K562 (cell line): ENCODE measurements around the gene AMOT. TPM values are rescaled to one million over a fixed set of nuclear protein-coding genes. Genes with fewer than 3 reads are reported as not detected.

Experiments
- ATAC-seq: fragments of 200-7000 bp; cut with Tn5 transposase; 3 replicates; pipeline ENCODE4 v1.9.1; 2020; ENCODE audit warnings: moderate library complexity
- BruUV-seq: library from RNA; stranded (reverse); fragments of 400-500 nt; replicated peaks from 2 replicates; lab custom pipeline; 2021; lab: Mats Ljungman, UMichigan
- CTCF ChIA-PET: fragments of 300-600 bp; formaldehyde crosslinking; extraction: SDS; loops from one replicate; lab custom pipeline; 2021; ENCODE audit warnings: low intra/inter-chr PET ratio; lab: Yijun Ruan, JAX
- POLR2A ChIA-PET: fragments of 300-600, 350-650 bp; sonication (Branson Sonifier 250); formaldehyde crosslinking; extraction: SDS; loops from one replicate; lab custom pipeline; 2021; ENCODE audit warnings: antibody characterized with exemption, inconsistent platforms; lab: Yijun Ruan, JAX
- DNase-seq, 4 experiments: peaks; one replicate each; pipeline versions ENCODE4 v3.0.0 to v3.0.0-alpha.2; 2011 to 2018; ENCODE audit warnings: low spot score in 3 of 4, mixed read lengths in 3 of 4; ENCODE audit errors: extremely low read depth in 1 of 4
- FAIRE-seq: peaks from 2 replicates; lab custom pipeline; 2011; peaks lifted over from hg19 to GRCh38; lab: Jason Lieb, UNC
- H2AFZ ChIP-seq: 2 replicates; pipeline ENCODE4 v1.6.0; 2011; ENCODE audit warnings: low read depth, low read length, control low read depth, inconsistent platforms
- H3K27ac ChIP-seq: fragments of 200-600 bp; 3 replicates; pipeline ENCODE4 v1.8.0; 2011; ENCODE audit warnings: low read depth, mild to moderate bottlenecking, control low read depth, inconsistent platforms, low read length, moderate library complexity, mixed read lengths; ENCODE audit errors: extremely low read depth
- H3K27me3 ChIP-seq, 2 experiments: fragments of 300-600 bp in 1 of 2; 2 replicates in 1 of 2; 3 replicates in 1 of 2; pipeline versions ENCODE4 v1.6.0 to v1.8.0; 2011; ENCODE audit warnings: inconsistent platforms in 2 of 2, low read length in 2 of 2, mild to moderate bottlenecking in 1 of 2, mixed read lengths in 1 of 2, moderate library complexity in 1 of 2; ENCODE audit not compliant: control insufficient read depth in 2 of 2, insufficient read depth in 2 of 2
- H3K36me3 ChIP-seq: fragments of 300-600 bp; 3 replicates; pipeline ENCODE4 v1.8.0; 2011; ENCODE audit warnings: mild to moderate bottlenecking, low read length, inconsistent platforms; ENCODE audit not compliant: control insufficient read depth, insufficient read depth
- H3K4me1 ChIP-seq, 2 experiments: fragments of 200-600 bp in 1 of 2; replicated peaks in 1 of 2; 2 replicates in 1 of 2; 3 replicates in 1 of 2; pipeline versions ENCODE4 v1.5.1 to v1.8.0; 2011; ENCODE audit warnings: inconsistent platforms in 2 of 2, low read length in 2 of 2, mild to moderate bottlenecking in 1 of 2, mixed read lengths in 1 of 2, moderate library complexity in 1 of 2; ENCODE audit not compliant: control insufficient read depth in 2 of 2, insufficient read depth in 2 of 2
- H3K4me2 ChIP-seq: 2 replicates; pipeline ENCODE4 v1.6.1; 2011; ENCODE audit warnings: low read length, control low read depth, inconsistent platforms, mixed read lengths; ENCODE audit not compliant: insufficient read depth
- H3K4me3 ChIP-seq: fragments of 200-600 bp; sonication (generic), shearing (Covaris generic); 2 replicates; pipeline ENCODE4 v1.5.1; 2016; ENCODE audit warnings: control low read depth, inconsistent platforms
- H3K79me2 ChIP-seq: fragments of 200-600 bp; 3 replicates; pipeline ENCODE4 v1.8.0; 2011; ENCODE audit warnings: low read length, inconsistent platforms; ENCODE audit not compliant: control insufficient read depth, insufficient read depth
- H3K9ac ChIP-seq, 2 experiments: 2 replicates each; pipeline versions ENCODE4 v1.6.0 to v1.6.1; 2011; ENCODE audit warnings: low read depth in 2 of 2, low read length in 2 of 2, control low read depth in 1 of 2, inconsistent platforms in 1 of 2, mild to moderate bottlenecking in 1 of 2, mixed read lengths in 1 of 2; ENCODE audit not compliant: insufficient read depth in 1 of 2
- H3K9me1 ChIP-seq: one replicate; pipeline ENCODE4 v1.6.0; 2011; ENCODE audit warnings: inconsistent platforms, mild to moderate bottlenecking, low read length, moderate library complexity; ENCODE audit not compliant: control insufficient read depth, insufficient read depth
- H3K9me3 ChIP-seq: replicated peaks from 2 replicates; pipeline ENCODE4 v1.5.1; 2011; ENCODE audit warnings: low read depth, low read length, inconsistent platforms; ENCODE audit not compliant: control insufficient read depth, insufficient read depth
- H4K20me1 ChIP-seq: replicated peaks from 2 replicates; pipeline ENCODE4 v1.6.1; 2011; ENCODE audit warnings: low read length, inconsistent platforms, mixed read lengths; ENCODE audit not compliant: control insufficient read depth, insufficient read depth
- ARID2 ChIP-seq: fragments of 450-650 bp; IDR thresholded peaks from 2 replicates; pipeline ENCODE4 v1.6.1; 2017; ENCODE audit warnings: antibody characterized with exemption, mild to moderate bottlenecking
- HIVEP1 ChIP-seq: fragments of 250-450 bp; sonication (Bioruptor Pico); IDR thresholded peaks from 2 replicates; pipeline ENCODE4 v1.4.0; 2020; ENCODE audit warnings: mild to moderate bottlenecking
- ILF3 ChIP-seq: fragments of 450-650 bp; IDR thresholded peaks from 2 replicates; pipeline ENCODE4 v1.6.1; 2018; ENCODE audit warnings: antibody characterized with exemption, mild to moderate bottlenecking, moderate library complexity, borderline replicate concordance
- NR2F6 ChIP-seq: fragments of 450-650 bp; formaldehyde crosslinking; IDR thresholded peaks from 2 replicates; pipeline ENCODE4 v1.4.0; 2020; ENCODE audit warnings: mild to moderate bottlenecking
- XRCC4 ChIP-seq: IDR thresholded peaks from one replicate; pipeline ENCODE4 v1.6.1; 2011; ENCODE audit not compliant: insufficient read depth, insufficient read length; ENCODE audit errors: extremely low read depth
- ZNF146 ChIP-seq: IDR thresholded peaks from one replicate; pipeline ENCODE4 v1.6.1; 2018; ENCODE audit warnings: missing compliant biosample characterization; ENCODE audit not compliant: unreplicated experiment
- WGBS: fragments of 100-300 bp; shearing (Covaris generic); methylation state at CpG from one replicate; pipeline ENCODE4 v1.1.6; 2016; ENCODE audit warnings: low coverage, mixed read lengths; ENCODE audit not compliant: insufficient coverage; ENCODE audit errors: missing lambda C conversion rate; 5-methylcytosine and 5-hydroxymethylcytosine counted together
- in situ Hi-C: fragments of 300-500 bp; cut with MboI; formaldehyde crosslinking; loops from 4 replicates; pipeline ENCODE4 v1.15.0; 2018; ENCODE audit warnings: inconsistent platforms, mixed read lengths
- intact Hi-C: fragments of 100-400 bp; cut with micrococcal nuclease; formaldehyde crosslinking; loops from 2 replicates; pipeline ENCODE4 v1.14.2; 2022
- polyA plus RNA-seq, 8 experiments: library from polyadenylated mRNA; depleted of rRNA in 4 of 8; stranded (reverse) in 5 of 8; unstranded in 3 of 8; fragments of >200 nt; fragmentation: Nextera tagmentation in 2 of 8; fragmentation: Illumina TruSeq in 1 of 8; extraction: Ambion mirVana in 2 of 8; extraction: Trizol in 1 of 8; gene quantifications; 2 replicates each; pipeline versions ENCODE4 v1.2.1 to v1.2.3, GENCODE V29; 2011 to 2014; ENCODE audit warnings: inconsistent platforms in 1 of 8, missing spikeins in 1 of 8
- total RNA-seq, 7 experiments: library from RNA; depleted of rRNA in 6 of 7; stranded (reverse); fragments of >200 nt in 6 of 7; fragmentation: Illumina TruSeq in 2 of 7; extraction: Trizol in 2 of 7; gene quantifications; 2 replicates each; pipeline versions ENCODE4 v1.2.1 to v1.2.3, GENCODE V29; 2011 to 2021; ENCODE audit warnings: low replicate concordance in 1 of 7
- TF ChIP-seq, protein P1 (sequence below): fragments of 450-650 bp; IDR thresholded peaks from 2 replicates; pipeline ENCODE4 v1.6.1; 2018; ENCODE audit warnings: mild to moderate bottlenecking, low read depth; ENCODE audit not compliant: partially characterized antibody
- TF ChIP-seq, protein P2 (sequence below): fragments of 250-450 bp; sonication (Bioruptor Pico); IDR thresholded peaks from 2 replicates; pipeline ENCODE4 v1.6.1; 2021; ENCODE audit warnings: mild to moderate bottlenecking
- TF ChIP-seq, protein P3 (sequence below): fragments of 450-650 bp; IDR thresholded peaks from 2 replicates; pipeline ENCODE4 v1.6.1; 2017; ENCODE audit warnings: antibody characterized with exemption, mild to moderate bottlenecking
- TF ChIP-seq, protein P4 (sequence below): fragments of 250-450 bp; sonication (Bioruptor Pico); IDR thresholded peaks from 2 replicates; pipeline ENCODE4 v1.5.0; 2022; ENCODE audit warnings: mild to moderate bottlenecking
- TF ChIP-seq, protein P5 (sequence below): fragments of 250-450 bp; sonication (Bioruptor Pico); IDR thresholded peaks from 2 replicates; pipeline ENCODE4 v1.4.0; 2020; ENCODE audit warnings: mild to moderate bottlenecking

AMOT gene
- total and polyA plus RNA-seq, 9 of the 15 experiments (the other 6 are each of a cell fraction or from before 2014, with no cell fraction given) = 0.04 TPM; not detected in 8

DNA sequence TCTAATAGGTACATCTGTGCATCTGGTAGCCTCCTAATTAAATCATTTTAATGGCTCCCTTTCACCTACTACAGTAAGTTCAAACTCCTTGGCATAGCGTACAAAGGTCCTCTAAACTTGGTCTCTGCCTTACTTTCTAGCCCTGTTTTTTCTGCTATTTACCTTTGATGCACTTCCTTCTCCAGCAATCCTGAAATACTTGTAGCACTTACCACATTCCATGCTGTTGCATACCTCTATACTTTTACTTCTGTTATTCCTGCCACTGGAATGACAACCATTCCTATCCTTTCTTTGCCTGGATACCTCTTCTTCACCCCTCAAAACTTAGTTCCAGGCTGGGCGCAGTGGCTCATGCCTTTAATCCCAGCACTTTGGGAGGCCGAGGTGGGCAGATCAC, 104.3 kb downstream of the AMOT start:
- Histone ChIP-seq H3K4me1 (no peaks in the 10 kb centered on the region), H3K36me3 (no peaks in the 10 kb centered on the region), H4K20me1 (no peaks in the 10 kb centered on the region), H3K9me1 (no peaks in the 10 kb centered on the region), H2AFZ (no peak overlapping the region), H3K27me3 (no peaks in the 10 kb centered on the region), H3K9me3 (no peaks in the 10 kb centered on the region), H3K79me2 (no peaks in the 10 kb centered on the region), H3K4me2 (no peak overlapping the region), H3K27ac (no peak overlapping the region), H3K4me3 (no peak overlapping the region), H3K9ac (no peak overlapping the region)
- FAIRE-seq = no peak
- ChIA-PET POLR2A (no interaction called here), CTCF (no interaction called here)
- intact Hi-C loops = no loop called here
- WGBS = 0% methylated on average over 3 of the region's 3 CpGs
- DNase-seq = no peak
- ATAC-seq = no peak
- in situ Hi-C loops = no loop called here
- no TSS peak for BruUV-seq
- no peak for TF ChIP-seq HIVEP1
- TF ChIP-seq NR2F6 (CRISPR knock-in tag) = no peak
- no peak for TF ChIP-seq XRCC4
- TF ChIP-seq, protein P1, sequence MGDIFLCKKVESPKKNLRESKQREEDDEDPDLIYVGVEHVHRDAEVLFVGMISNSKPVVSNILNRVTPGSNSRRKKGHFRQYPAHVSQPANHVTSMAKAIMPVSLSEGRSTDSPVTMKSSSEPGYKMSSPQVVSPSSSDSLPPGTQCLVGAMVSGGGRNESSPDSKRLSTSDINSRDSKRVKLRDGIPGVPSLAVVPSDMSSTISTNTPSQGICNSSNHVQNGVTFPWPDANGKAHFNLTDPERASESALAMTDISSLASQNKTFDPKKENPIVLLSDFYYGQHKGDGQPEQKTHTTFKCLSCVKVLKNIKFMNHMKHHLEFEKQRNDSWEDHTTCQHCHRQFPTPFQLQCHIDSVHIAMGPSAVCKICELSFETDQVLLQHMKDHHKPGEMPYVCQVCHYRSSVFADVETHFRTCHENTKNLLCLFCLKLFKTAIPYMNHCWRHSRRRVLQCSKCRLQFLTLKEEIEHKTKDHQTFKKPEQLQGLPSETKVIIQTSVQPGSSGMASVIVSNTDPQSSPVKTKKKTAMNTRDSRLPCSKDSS = no peak
- TF ChIP-seq ZNF146 (CRISPR knock-in tag) = no peak
- TF ChIP-seq, protein P2, sequence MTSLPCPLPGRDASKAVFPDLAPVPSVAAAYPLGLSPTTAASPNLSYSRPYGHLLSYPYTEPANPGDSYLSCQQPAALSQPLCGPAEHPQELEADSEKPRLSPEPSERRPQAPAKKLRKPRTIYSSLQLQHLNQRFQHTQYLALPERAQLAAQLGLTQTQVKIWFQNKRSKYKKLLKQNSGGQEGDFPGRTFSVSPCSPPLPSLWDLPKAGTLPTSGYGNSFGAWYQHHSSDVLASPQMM (CRISPR knock-in tag) = no peak
- TF ChIP-seq, protein P3, sequence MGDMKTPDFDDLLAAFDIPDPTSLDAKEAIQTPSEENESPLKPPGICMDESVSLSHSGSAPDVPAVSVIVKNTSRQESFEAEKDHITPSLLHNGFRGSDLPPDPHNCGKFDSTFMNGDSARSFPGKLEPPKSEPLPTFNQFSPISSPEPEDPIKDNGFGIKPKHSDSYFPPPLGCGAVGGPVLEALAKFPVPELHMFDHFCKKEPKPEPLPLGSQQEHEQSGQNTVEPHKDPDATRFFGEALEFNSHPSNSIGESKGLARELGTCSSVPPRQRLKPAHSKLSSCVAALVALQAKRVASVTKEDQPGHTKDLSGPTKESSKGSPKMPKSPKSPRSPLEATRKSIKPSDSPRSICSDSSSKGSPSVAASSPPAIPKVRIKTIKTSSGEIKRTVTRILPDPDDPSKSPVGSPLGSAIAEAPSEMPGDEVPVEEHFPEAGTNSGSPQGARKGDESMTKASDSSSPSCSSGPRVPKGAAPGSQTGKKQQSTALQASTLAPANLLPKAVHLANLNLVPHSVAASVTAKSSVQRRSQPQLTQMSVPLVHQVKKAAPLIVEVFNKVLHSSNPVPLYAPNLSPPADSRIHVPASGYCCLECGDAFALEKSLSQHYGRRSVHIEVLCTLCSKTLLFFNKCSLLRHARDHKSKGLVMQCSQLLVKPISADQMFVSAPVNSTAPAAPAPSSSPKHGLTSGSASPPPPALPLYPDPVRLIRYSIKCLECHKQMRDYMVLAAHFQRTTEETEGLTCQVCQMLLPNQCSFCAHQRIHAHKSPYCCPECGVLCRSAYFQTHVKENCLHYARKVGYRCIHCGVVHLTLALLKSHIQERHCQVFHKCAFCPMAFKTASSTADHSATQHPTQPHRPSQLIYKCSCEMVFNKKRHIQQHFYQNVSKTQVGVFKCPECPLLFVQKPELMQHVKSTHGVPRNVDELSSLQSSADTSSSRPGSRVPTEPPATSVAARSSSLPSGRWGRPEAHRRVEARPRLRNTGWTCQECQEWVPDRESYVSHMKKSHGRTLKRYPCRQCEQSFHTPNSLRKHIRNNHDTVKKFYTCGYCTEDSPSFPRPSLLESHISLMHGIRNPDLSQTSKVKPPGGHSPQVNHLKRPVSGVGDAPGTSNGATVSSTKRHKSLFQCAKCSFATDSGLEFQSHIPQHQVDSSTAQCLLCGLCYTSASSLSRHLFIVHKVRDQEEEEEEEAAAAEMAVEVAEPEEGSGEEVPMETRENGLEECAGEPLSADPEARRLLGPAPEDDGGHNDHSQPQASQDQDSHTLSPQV = no peak
- no peak for TF ChIP-seq ARID2
- TF ChIP-seq, protein P4, sequence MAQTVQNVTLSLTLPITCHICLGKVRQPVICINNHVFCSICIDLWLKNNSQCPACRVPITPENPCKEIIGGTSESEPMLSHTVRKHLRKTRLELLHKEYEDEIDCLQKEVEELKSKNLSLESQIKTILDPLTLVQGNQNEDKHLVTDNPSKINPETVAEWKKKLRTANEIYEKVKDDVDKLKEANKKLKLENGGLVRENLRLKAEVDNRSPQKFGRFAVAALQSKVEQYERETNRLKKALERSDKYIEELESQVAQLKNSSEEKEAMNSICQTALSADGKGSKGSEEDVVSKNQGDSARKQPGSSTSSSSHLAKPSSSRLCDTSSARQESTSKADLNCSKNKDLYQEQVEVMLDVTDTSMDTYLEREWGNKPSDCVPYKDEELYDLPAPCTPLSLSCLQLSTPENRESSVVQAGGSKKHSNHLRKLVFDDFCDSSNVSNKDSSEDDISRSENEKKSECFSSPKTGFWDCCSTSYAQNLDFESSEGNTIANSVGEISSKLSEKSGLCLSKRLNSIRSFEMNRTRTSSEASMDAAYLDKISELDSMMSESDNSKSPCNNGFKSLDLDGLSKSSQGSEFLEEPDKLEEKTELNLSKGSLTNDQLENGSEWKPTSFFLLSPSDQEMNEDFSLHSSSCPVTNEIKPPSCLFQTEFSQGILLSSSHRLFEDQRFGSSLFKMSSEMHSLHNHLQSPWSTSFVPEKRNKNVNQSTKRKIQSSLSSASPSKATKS = no peak
- TF ChIP-seq ILF3 = no peak
- TF ChIP-seq, protein P5, sequence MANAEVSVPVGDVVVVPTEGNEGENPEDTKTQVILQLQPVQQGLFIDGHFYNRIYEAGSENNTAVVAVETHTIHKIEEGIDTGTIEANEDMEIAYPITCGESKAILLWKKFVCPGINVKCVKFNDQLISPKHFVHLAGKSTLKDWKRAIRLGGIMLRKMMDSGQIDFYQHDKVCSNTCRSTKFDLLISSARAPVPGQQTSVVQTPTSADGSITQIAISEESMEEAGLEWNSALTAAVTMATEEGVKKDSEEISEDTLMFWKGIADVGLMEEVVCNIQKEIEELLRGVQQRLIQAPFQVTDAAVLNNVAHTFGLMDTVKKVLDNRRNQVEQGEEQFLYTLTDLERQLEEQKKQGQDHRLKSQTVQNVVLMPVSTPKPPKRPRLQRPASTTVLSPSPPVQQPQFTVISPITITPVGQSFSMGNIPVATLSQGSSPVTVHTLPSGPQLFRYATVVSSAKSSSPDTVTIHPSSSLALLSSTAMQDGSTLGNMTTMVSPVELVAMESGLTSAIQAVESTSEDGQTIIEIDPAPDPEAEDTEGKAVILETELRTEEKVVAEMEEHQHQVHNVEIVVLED (CRISPR knock-in tag) = no peak
